Activated CD8-positive, alpha-beta T cell treated with anti-CD3 and anti-CD28 coated beads for 36 hours (primary cell): ENCODE results near the gene NTRK2. TPM values are rescaled to one million over a fixed set of nuclear protein-coding genes. Genes with fewer than 3 reads are reported as not detected.

Experiments
- ATAC-seq: fragments of 200-7000 bp; cut with Tn5 transposase; one replicate; pipeline ENCODE4 v1.10.0; 2021; ENCODE audit warnings: mild to moderate bottlenecking, moderate library complexity
- CTCF ChIA-PET: fragments of 350-600 bp; sonication (Branson Sonifier 250); formaldehyde crosslinking; loops from one replicate; lab custom pipeline; 2021; ENCODE audit warnings: antibody characterized with exemption; lab: Charles Lee
- POLR2A ChIA-PET: fragments of 350-600 bp; sonication (Branson Sonifier 250); formaldehyde crosslinking; loops from one replicate; lab custom pipeline; 2021; ENCODE audit warnings: antibody characterized with exemption; lab: Charles Lee
- DNase-seq: peaks from one replicate; pipeline ENCODE4 v3.0.0-alpha.2; 2020
- H3K27ac Mint-ChIP-seq: one replicate; pipeline ENCODE4 v1.8.0; 2021; ENCODE audit warnings: mild to moderate bottlenecking, mixed read lengths
- H3K27me3 Mint-ChIP-seq: one replicate; pipeline ENCODE4 v1.8.0; 2021; ENCODE audit warnings: mixed read lengths
- H3K36me3 Mint-ChIP-seq: one replicate; pipeline ENCODE4 v1.8.0; 2021; ENCODE audit warnings: low read depth, mixed read lengths
- H3K4me1 Mint-ChIP-seq: one replicate; pipeline ENCODE4 v1.8.0; 2021; ENCODE audit warnings: low read depth, mixed read lengths
- H3K4me3 Mint-ChIP-seq: one replicate; pipeline ENCODE4 v1.8.0; 2021; ENCODE audit warnings: mild to moderate bottlenecking, moderate library complexity, mixed read lengths
- H3K9me3 Mint-ChIP-seq: one replicate; pipeline ENCODE4 v1.8.0; 2021; ENCODE audit warnings: mixed read lengths
- CTCF ChIP-seq: fragments of 200-600 bp; IDR thresholded peaks from one replicate; pipeline ENCODE4 v1.8.0; 2022; ENCODE audit warnings: antibody characterized with exemption, mild to moderate bottlenecking
- intact Hi-C: fragments of 100-400 bp; cut with micrococcal nuclease; formaldehyde crosslinking; loops from one replicate; pipeline ENCODE4 v1.10.0; 2022
- total RNA-seq, 2 experiments: library from RNA; stranded (reverse); gene quantifications; one replicate each; pipeline ENCODE4 v1.2.3, GENCODE V29; 2021

NTRK2 gene
- total RNA-seq, 2 experiments from 2014 or later, result 0.07 to 0.09 TPM

- ATAC-seq, result no peak
- CTCF ChIA-PET, result no interaction called here
- peaks cover 7% of the 10 kb centered on the region for H3K27me3 Mint-ChIP-seq
- no peaks in the 10 kb centered on the region for H3K9me3 Mint-ChIP-seq
- H3K36me3 Mint-ChIP-seq, result no peaks in the 10 kb centered on the region
- POLR2A ChIA-PET, result no interaction called here
- no peak overlapping the region for H3K27ac Mint-ChIP-seq
- peaks cover 13% of the 10 kb centered on the region for H3K4me1 Mint-ChIP-seq
- no peak for TF ChIP-seq CTCF
- no peak overlapping the region for H3K4me3 Mint-ChIP-seq
- intact Hi-C loops, result no loop called here
- no peak for DNase-seq
Observed at GRCh38 chr9:84759804-84760203, 90.3 kb downstream of the NTRK2 start.

GRCh38 chr9:84761137-84761808 is 91.7 kb downstream of the NTRK2 start:
- no peak for TF ChIP-seq CTCF
- ChIA-PET CTCF (no interaction called here), POLR2A (no interaction called here)
- ATAC-seq (peak; percentile 64), DNase-seq (no peak)
- Mint-ChIP-seq H3K4me1 (peaks cover 11% of the 10 kb centered on the region), H3K27me3 (peaks cover 8% of the 10 kb centered on the region), H3K9me3 (no peaks in the 10 kb centered on the region), H3K27ac (no peak overlapping the region), H3K4me3 (no peak overlapping the region), H3K36me3 (no peaks in the 10 kb centered on the region)
- intact Hi-C loops, result no loop called here

- intact Hi-C loops, result no loop called here
- Mint-ChIP-seq H3K27ac (no peak overlapping the region), H3K4me3 (no peak overlapping the region), H3K27me3 (no peaks in the 10 kb centered on the region), H3K4me1 (no peaks in the 10 kb centered on the region), H3K36me3 (no peaks in the 10 kb centered on the region), H3K9me3 (no peaks in the 10 kb centered on the region)
- ChIA-PET CTCF (no interaction called here), POLR2A (no interaction called here)
- ATAC-seq, result no peak
- DNase-seq, result no peak
- no peak for TF ChIP-seq CTCF
Observed at GRCh38 chr9:84772511-84772910, 103.0 kb downstream of the NTRK2 start.

- no peaks in the 10 kb centered on the region for H3K27me3 Mint-ChIP-seq
- TF ChIP-seq CTCF, result no peak
- intact Hi-C loops, result no loop called here
- no peak overlapping the region for H3K27ac Mint-ChIP-seq
- ChIA-PET POLR2A (no interaction called here), CTCF (no interaction called here)
- H3K4me1 Mint-ChIP-seq, result no peaks in the 10 kb centered on the region
- no peaks in the 10 kb centered on the region for H3K36me3 Mint-ChIP-seq
- no peaks in the 10 kb centered on the region for H3K9me3 Mint-ChIP-seq
- DNase-seq (no peak), ATAC-seq (no peak)
- H3K4me3 Mint-ChIP-seq, result no peak overlapping the region
Observed at GRCh38 chr9:84773022-84773421, 103.5 kb downstream of the NTRK2 start.

- intact Hi-C loops, result no loop called here
- DNase-seq (no peak), ATAC-seq (no peak)
- ChIA-PET CTCF (no interaction called here), POLR2A (no interaction called here)
- no peak overlapping the region for H3K27ac Mint-ChIP-seq
- no peaks in the 10 kb centered on the region for H3K9me3 Mint-ChIP-seq
- H3K36me3 Mint-ChIP-seq, result no peaks in the 10 kb centered on the region
- no peak for TF ChIP-seq CTCF
- H3K4me3 Mint-ChIP-seq, result no peak overlapping the region
- peaks cover 1% of the 10 kb centered on the region for H3K27me3 Mint-ChIP-seq
- H3K4me1 Mint-ChIP-seq, result no peaks in the 10 kb centered on the region
Observed at GRCh38 chr9:84775056-84775643, 105.6 kb downstream of the NTRK2 start.
